Measurements from ENCODE around the gene ATXN1. TPM values are rescaled to one million over a fixed set of nuclear protein-coding genes. Genes with fewer than 3 reads are reported as not detected.

The ATXN1 gene
- total and polyA plus RNA-seq, 2 donors from 2014 or later: 4.2 to 58.2 TPM

DNA sequence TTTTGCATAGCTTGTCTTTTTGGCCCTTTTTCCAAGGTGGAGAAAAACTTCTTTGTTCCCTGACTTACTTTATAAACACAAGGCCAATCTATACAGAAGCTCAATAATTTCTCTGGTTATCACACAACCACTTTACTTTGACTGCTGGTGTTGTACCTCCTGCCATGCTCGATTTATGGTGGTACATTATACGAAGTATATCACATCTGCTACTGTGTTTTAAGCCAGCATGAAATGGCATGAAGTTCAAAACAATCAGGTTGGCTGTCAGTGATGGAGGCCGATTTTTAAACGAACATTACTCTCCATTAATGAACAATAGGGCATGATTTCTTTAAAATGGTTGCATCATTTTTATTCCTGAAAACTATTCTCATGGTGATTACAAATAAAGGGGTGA lies 21.0 kb upstream of the ATXN1 start:
- no peak for FAIRE-seq
- Histone ChIP-seq H3K27ac (ENCODE audit: low read depth in 2 of 2, low read length in 2 of 2) (no peak overlapping the region), H3K36me3 (ENCODE audit: control insufficient read depth in 2 of 3, insufficient read depth in 3 of 3, low read length in 3 of 3) (no peaks in the 10 kb centered on the region), H3K9ac (ENCODE audit: low read length in 3 of 3) (no peak overlapping the region), H3K9me3 (ENCODE audit: control insufficient read depth in 2 of 3, insufficient read depth in 1 of 3, low read length in 3 of 3) (no peaks in the 10 kb centered on the region), H3K27me3 (ENCODE audit: control insufficient read depth, insufficient read depth, low read length) (no peaks in the 10 kb centered on the region), H3K4me1 (ENCODE audit: control insufficient read depth in 2 of 3, insufficient read depth in 2 of 3, low read depth in 1 of 3, low read length in 3 of 3) (peaks cover 0 to 5% (median 5%) of the 10 kb centered on the region in 3 donors), H3K4me3 (ENCODE audit: low read length in 3 of 3) (no peak overlapping the region)
- TF ChIP-seq, protein P1, sequence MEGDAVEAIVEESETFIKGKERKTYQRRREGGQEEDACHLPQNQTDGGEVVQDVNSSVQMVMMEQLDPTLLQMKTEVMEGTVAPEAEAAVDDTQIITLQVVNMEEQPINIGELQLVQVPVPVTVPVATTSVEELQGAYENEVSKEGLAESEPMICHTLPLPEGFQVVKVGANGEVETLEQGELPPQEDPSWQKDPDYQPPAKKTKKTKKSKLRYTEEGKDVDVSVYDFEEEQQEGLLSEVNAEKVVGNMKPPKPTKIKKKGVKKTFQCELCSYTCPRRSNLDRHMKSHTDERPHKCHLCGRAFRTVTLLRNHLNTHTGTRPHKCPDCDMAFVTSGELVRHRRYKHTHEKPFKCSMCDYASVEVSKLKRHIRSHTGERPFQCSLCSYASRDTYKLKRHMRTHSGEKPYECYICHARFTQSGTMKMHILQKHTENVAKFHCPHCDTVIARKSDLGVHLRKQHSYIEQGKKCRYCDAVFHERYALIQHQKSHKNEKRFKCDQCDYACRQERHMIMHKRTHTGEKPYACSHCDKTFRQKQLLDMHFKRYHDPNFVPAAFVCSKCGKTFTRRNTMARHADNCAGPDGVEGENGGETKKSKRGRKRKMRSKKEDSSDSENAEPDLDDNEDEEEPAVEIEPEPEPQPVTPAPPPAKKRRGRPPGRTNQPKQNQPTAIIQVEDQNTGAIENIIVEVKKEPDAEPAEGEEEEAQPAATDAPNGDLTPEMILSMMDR (IDR thresholded peaks at IDR 0.05; ENCODE audit: borderline replicate concordance, extremely low read depth, insufficient read depth): no peak
- DNase-seq: no peak
- intact Hi-C loops (cut with DNase I): no loop called here

DNA sequence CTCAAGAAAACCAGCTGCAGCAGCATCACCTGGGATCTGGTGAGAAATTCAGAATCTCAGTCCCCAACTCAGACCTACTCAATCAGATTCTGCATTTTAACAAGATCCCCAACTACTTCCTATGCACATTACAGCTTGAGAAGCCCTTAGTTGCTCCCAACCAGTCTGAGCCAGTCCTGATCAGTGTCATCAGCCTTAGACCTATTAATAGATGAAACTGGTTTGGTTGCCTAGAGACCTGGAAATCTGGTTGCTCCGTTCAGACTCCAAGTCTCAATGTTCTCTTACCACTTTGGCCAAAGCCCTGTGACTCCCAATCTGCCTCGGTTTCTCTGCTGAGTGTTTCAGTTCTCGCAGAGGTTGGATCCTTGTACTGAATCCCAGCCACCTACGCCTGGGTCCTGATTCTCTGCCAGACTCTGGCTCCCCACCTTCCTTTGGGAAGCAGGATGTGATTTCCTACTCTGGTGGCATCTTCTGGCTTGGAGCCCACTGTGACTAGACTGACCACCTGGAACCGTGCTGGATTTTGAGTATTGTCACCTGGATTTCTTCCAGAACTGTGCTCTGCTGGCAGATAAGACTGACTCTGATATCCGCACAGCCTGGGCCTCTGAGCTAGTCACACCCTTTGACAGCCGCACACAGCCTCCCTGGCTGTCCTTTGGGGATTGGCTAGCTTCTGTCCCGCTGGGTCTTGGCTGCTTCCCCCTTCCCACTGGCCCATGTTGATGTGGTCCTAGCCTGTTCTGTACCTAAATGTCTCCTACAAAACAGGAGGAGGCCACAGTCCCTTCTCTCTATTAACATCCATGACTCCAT lies 20.3 kb upstream of the ATXN1 start:
- DNase-seq: peak in 1 of 5 donors; percentile 39
- H3K9me3 ChIP-seq (ENCODE audit: control insufficient read depth in 2 of 3, insufficient read depth in 1 of 3, low read length in 3 of 3): no peaks in the 10 kb centered on the region
- H3K27me3 ChIP-seq (ENCODE audit: control insufficient read depth, insufficient read depth, low read length): no peaks in the 10 kb centered on the region
- intact Hi-C loops (cut with DNase I): no loop called here
- H3K36me3 ChIP-seq (ENCODE audit: control insufficient read depth in 2 of 3, insufficient read depth in 3 of 3, low read length in 3 of 3): no peaks in the 10 kb centered on the region
- FAIRE-seq: no peak
- no peak overlapping the region for H3K9ac ChIP-seq (ENCODE audit: low read length in 3 of 3)
- peaks cover 0 to 8% (median 5%) of the 10 kb centered on the region in 3 donors for H3K4me1 ChIP-seq (ENCODE audit: control insufficient read depth in 2 of 3, insufficient read depth in 2 of 3, low read depth in 1 of 3, low read length in 3 of 3)
- TF ChIP-seq, protein P1 (IDR thresholded peaks at IDR 0.05; ENCODE audit: borderline replicate concordance, extremely low read depth, insufficient read depth): no peak
- no peak overlapping the region for H3K4me3 ChIP-seq (ENCODE audit: low read length in 3 of 3)
- peak overlapping the region; percentile 32 to 67 for H3K27ac ChIP-seq (ENCODE audit: low read depth in 2 of 2, low read length in 2 of 2)

DNA sequence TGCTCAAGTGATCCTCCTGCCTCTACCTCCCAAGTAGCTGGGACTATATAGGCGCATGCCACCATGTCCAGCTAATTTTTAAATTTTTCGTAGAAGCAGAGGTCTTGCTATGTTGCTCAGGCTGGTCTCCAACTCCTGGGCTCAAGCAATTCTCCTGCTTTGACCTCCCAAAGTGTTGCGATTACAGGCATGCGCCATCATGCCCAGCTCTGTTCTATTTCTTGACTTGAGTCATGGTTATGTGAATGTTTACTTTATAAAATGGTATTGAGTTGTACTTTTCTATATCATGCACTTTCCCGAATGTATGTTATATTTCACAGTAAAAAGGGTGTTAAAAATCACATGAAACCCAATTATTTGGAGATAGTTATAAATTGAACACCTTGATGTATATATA lies 17.3 kb upstream of the ATXN1 start:
- Histone ChIP-seq H3K4me1 (ENCODE audit: control insufficient read depth in 2 of 3, insufficient read depth in 2 of 3, low read depth in 1 of 3, low read length in 3 of 3) (peaks cover 0 to 9% (median 8%) of the 10 kb centered on the region in 3 donors), H3K9me3 (ENCODE audit: control insufficient read depth in 2 of 3, insufficient read depth in 1 of 3, low read length in 3 of 3) (no peaks in the 10 kb centered on the region), H3K9ac (ENCODE audit: low read length in 3 of 3) (no peak overlapping the region), H3K27ac (ENCODE audit: low read depth in 2 of 2, low read length in 2 of 2) (no peak overlapping the region), H3K36me3 (ENCODE audit: control insufficient read depth in 2 of 3, insufficient read depth in 3 of 3, low read length in 3 of 3) (no peaks in the 10 kb centered on the region), H3K4me3 (ENCODE audit: low read length in 3 of 3) (no peak overlapping the region), H3K27me3 (ENCODE audit: control insufficient read depth, insufficient read depth, low read length) (no peaks in the 10 kb centered on the region)
- intact Hi-C loops (cut with DNase I): no loop called here
- DNase-seq (no peak), FAIRE-seq (no peak)
- TF ChIP-seq, protein P1 (IDR thresholded peaks at IDR 0.05; ENCODE audit: borderline replicate concordance, extremely low read depth, insufficient read depth): no peak
